Natural killer cell (primary cell): ENCODE data around the gene PRPF18. TPM values are rescaled to one million over a fixed set of nuclear protein-coding genes. Genes with fewer than 3 reads are reported as not detected.

Experiments used
- ATAC-seq, 3 donors: fragments of 150-1000 bp in 2 of 3; fragments of 200-7000 bp in 1 of 3; cut with Tn5 transposase; 1 replicate in 1 of 3; 2 replicates in 2 of 3; pipeline ENCODE4 v1.10.0; 2021; ENCODE audit warnings: mild to moderate bottlenecking in 2 of 3, moderate library complexity in 2 of 3
- DNase-seq, 2 donors: peaks; one replicate each; pipeline versions ENCODE4 v3.0.0 to v3.0.0-alpha.2; 2013 to 2021; ENCODE audit warnings: mixed read lengths in 1 of 2
- H3K27ac ChIP-seq: one replicate; pipeline ENCODE4 v1.5.1; 2013; ENCODE audit warnings: mild to moderate bottlenecking, low read length
- H3K27me3 ChIP-seq: one replicate; pipeline ENCODE4 v1.6.1; 2013; ENCODE audit warnings: low read length; ENCODE audit not compliant: control insufficient read depth, insufficient read depth
- H3K36me3 ChIP-seq: one replicate; pipeline ENCODE4 v1.6.1; 2013; ENCODE audit warnings: low read length; ENCODE audit not compliant: control insufficient read depth, insufficient read depth
- H3K4me1 ChIP-seq: one replicate; pipeline ENCODE4 v1.6.1; 2013; ENCODE audit warnings: low read length; ENCODE audit not compliant: control insufficient read depth, insufficient read depth
- H3K4me3 ChIP-seq: one replicate; pipeline ENCODE4 v1.5.1; 2013; ENCODE audit warnings: low read length
- H3K9me3 ChIP-seq: one replicate; pipeline ENCODE4 v1.6.1; 2013; ENCODE audit warnings: low read length; ENCODE audit not compliant: control insufficient read depth, insufficient read depth
- H3K27ac Mint-ChIP-seq, 2 donors: one replicate each; pipeline ENCODE4 v1.8.0; 2022; ENCODE audit warnings: mild to moderate bottlenecking in 2 of 2, mixed read lengths in 2 of 2, moderate library complexity in 1 of 2
- H3K27me3 Mint-ChIP-seq, 2 donors: one replicate each; pipeline ENCODE4 v1.8.0; 2022; ENCODE audit warnings: low read depth in 2 of 2, mixed read lengths in 2 of 2
- H3K36me3 Mint-ChIP-seq: one replicate; pipeline ENCODE4 v1.8.0; 2022; ENCODE audit warnings: mixed read lengths
- H3K4me1 Mint-ChIP-seq, 2 donors: one replicate each; pipeline ENCODE4 v1.8.0; 2022; ENCODE audit warnings: mixed read lengths in 2 of 2
- H3K4me3 Mint-ChIP-seq: one replicate; pipeline ENCODE4 v1.8.0; 2022; ENCODE audit warnings: mild to moderate bottlenecking, moderate library complexity, mixed read lengths
- H3K9me3 Mint-ChIP-seq, 2 donors: one replicate each; pipeline ENCODE4 v1.8.0; 2022; ENCODE audit warnings: mixed read lengths in 2 of 2
- CTCF ChIP-seq: fragments of 200-600 bp; IDR thresholded peaks from one replicate; pipeline ENCODE4 v1.8.0; 2022; ENCODE audit warnings: antibody characterized with exemption
- WGBS: methylation state at CpG from one replicate; pipeline ENCODE4 v1.1.7; 2013; ENCODE audit warnings: missing lambda C conversion rate; ENCODE audit not compliant: insufficient coverage; 5-methylcytosine and 5-hydroxymethylcytosine counted together
- intact Hi-C: fragments of 100-400 bp; cut with micrococcal nuclease; formaldehyde crosslinking; loops from one replicate; pipeline ENCODE4 v1.14.2; 2022
- total RNA-seq, 4 donors: library from RNA; stranded (reverse); fragments of 120-200 nt in 1 of 4; gene quantifications; one replicate each; pipeline versions ENCODE4 v1.2.3 to v1.2.4, GENCODE V29; 2013 to 2022

Gene PRPF18
- total RNA-seq, 3 donors from 2014 or later (not counting 1 experiment from before 2014, with no cell fraction given) = 29.5 to 39.3 (median 35.1) TPM

GRCh38 chr10:13650961-13651360 is 64.2 kb downstream of the PRPF18 start:
- no peak overlapping the region for H3K4me3 ChIP-seq
- H3K27me3 ChIP-seq = no peaks in the 10 kb centered on the region
- no peak for DNase-seq
- intact Hi-C loops = no loop called here
- no peaks in the 10 kb centered on the region for H3K27me3 Mint-ChIP-seq
- H3K9me3 Mint-ChIP-seq = no peaks in the 10 kb centered on the region
- no peak overlapping the region for H3K27ac ChIP-seq
- no peaks in the 10 kb centered on the region for H3K9me3 ChIP-seq
- TF ChIP-seq CTCF = no peak
- H3K36me3 Mint-ChIP-seq = no peaks in the 10 kb centered on the region
- no peak for ATAC-seq
- 95% methylated on average over 5 of the region's 5 CpGs for WGBS
- H3K27ac Mint-ChIP-seq = no peak overlapping the region
- H3K4me1 ChIP-seq = no peaks in the 10 kb centered on the region
- H3K4me1 Mint-ChIP-seq = no peaks in the 10 kb centered on the region
- H3K4me3 Mint-ChIP-seq = no peak overlapping the region
- peaks cover 6% of the 10 kb centered on the region for H3K36me3 ChIP-seq

- Histone ChIP-seq H3K27ac (no peak overlapping the region), H3K4me1 (no peaks in the 10 kb centered on the region), H3K9me3 (no peaks in the 10 kb centered on the region), H3K36me3 (peaks cover 3% of the 10 kb centered on the region), H3K27me3 (no peaks in the 10 kb centered on the region), H3K4me3 (no peak overlapping the region)
- Mint-ChIP-seq H3K36me3 (no peaks in the 10 kb centered on the region), H3K27ac (no peak overlapping the region), H3K4me3 (no peak overlapping the region), H3K9me3 (no peaks in the 10 kb centered on the region), H3K4me1 (no peaks in the 10 kb centered on the region), H3K27me3 (no peaks in the 10 kb centered on the region)
- over 99% methylated on average over 4 of the region's 5 CpGs for WGBS
- intact Hi-C loops = no loop called here
- no peak for TF ChIP-seq CTCF
- no peak for DNase-seq
- no peak for ATAC-seq
Measured at GRCh38 chr10:13651969-13652720, 65.4 kb downstream of the PRPF18 start.

- TF ChIP-seq CTCF = no peak
- Mint-ChIP-seq H3K27ac (no peak overlapping the region), H3K36me3 (no peaks in the 10 kb centered on the region), H3K4me1 (no peaks in the 10 kb centered on the region), H3K4me3 (no peak overlapping the region), H3K27me3 (no peaks in the 10 kb centered on the region), H3K9me3 (no peaks in the 10 kb centered on the region)
- intact Hi-C loops = no loop called here
- no peak for ATAC-seq
- Histone ChIP-seq H3K36me3 (peaks cover 3% of the 10 kb centered on the region), H3K9me3 (no peaks in the 10 kb centered on the region), H3K27me3 (no peaks in the 10 kb centered on the region), H3K4me1 (no peaks in the 10 kb centered on the region), H3K4me3 (no peak overlapping the region), H3K27ac (no peak overlapping the region)
- no peak for DNase-seq
- 91% methylated on average over 6 of the region's 6 CpGs for WGBS
Measured at GRCh38 chr10:13652860-13653259, 66.1 kb downstream of the PRPF18 start.
